Osteocyte (in vitro differentiated cells): Measurements from ENCODE around the gene RBMS3. TPM values are rescaled to one million over a fixed set of nuclear protein-coding genes. Genes with fewer than 3 reads are reported as not detected.
A peak's percentile ranks its signal among the peaks of the same experiment; 100 is the strongest.
"Not testable (repeated sequence)": the region's sequence is repeated elsewhere in the genome, so short reads cannot be mapped to it uniquely, and the experiment has no call there.

ENCODE experiments used
- DNase-seq: peaks from one replicate; pipeline ENCODE4 v3.0.0; 2021; ENCODE audit warnings: mixed read lengths; ENCODE audit not compliant: unreplicated experiment; ENCODE audit errors: extremely low spot score
- H3K27ac Mint-ChIP-seq: one replicate; pipeline ENCODE4 v1.8.0; 2021; ENCODE audit warnings: mild to moderate bottlenecking, mixed read lengths; ENCODE audit not compliant: unreplicated experiment
- H3K27me3 Mint-ChIP-seq: one replicate; pipeline ENCODE4 v1.8.0; 2021; ENCODE audit warnings: mixed read lengths; ENCODE audit not compliant: unreplicated experiment
- H3K36me3 Mint-ChIP-seq: one replicate; pipeline ENCODE4 v1.8.0; 2021; ENCODE audit warnings: mixed read lengths; ENCODE audit not compliant: unreplicated experiment
- H3K4me1 Mint-ChIP-seq: one replicate; pipeline ENCODE4 v1.8.0; 2021; ENCODE audit warnings: mixed read lengths; ENCODE audit not compliant: unreplicated experiment
- H3K4me3 Mint-ChIP-seq: one replicate; pipeline ENCODE4 v1.8.0; 2021; ENCODE audit warnings: mild to moderate bottlenecking, moderate library complexity, mixed read lengths; ENCODE audit not compliant: unreplicated experiment
- H3K9me3 Mint-ChIP-seq: one replicate; pipeline ENCODE4 v1.8.0; 2021; ENCODE audit warnings: mixed read lengths; ENCODE audit not compliant: unreplicated experiment
- CTCF ChIP-seq: fragments of 200-600 bp; sonication (generic); IDR thresholded peaks from 2 replicates; pipeline ENCODE4 v1.5.0; 2021; ENCODE audit warnings: antibody characterized with exemption, mild to moderate bottlenecking, moderate library complexity
- total RNA-seq: library from RNA; stranded (reverse); gene quantifications from 2 replicates; pipeline ENCODE4 v1.2.1, GENCODE V29; 2021

RBMS3 gene
- total RNA-seq, 1 donor from 2014 or later = 64.2 TPM

GRCh38 chr3:30040126-30040525 lies 759.3 kb downstream of the RBMS3 start:
- H3K4me3 Mint-ChIP-seq = no peak overlapping the region
- no peaks in the 10 kb centered on the region for H3K27me3 Mint-ChIP-seq
- H3K27ac Mint-ChIP-seq = no peak overlapping the region
- no peak for DNase-seq
- H3K4me1 Mint-ChIP-seq = no peaks in the 10 kb centered on the region
- no peak for TF ChIP-seq CTCF
- H3K9me3 Mint-ChIP-seq = peaks cover 8% of the 10 kb centered on the region
- H3K36me3 Mint-ChIP-seq = no peaks in the 10 kb centered on the region

DNA sequence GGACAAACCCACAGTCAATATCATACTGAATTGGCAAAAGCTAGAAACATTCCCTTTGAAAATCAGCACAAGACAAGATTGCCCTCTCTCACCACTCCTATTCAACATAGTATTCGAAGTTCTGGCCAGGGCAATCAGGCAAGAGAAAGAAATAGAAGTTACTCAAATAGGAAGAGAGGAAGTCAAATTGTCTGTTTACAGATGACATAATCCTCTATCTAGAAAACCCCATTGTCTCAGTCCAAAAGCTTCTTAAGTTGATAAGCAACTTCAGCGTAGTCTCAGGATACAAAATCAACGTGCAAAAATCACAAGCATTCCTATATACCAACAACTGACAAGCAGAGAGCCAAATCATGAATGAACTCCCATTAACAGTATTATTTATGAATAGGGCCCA lies 760.6 kb downstream of the RBMS3 start:
- H3K27ac Mint-ChIP-seq, H3K27me3 Mint-ChIP-seq, H3K4me3 Mint-ChIP-seq, H3K36me3 Mint-ChIP-seq, H3K4me1 Mint-ChIP-seq, H3K9me3 Mint-ChIP-seq, DNase-seq: not testable (repeated sequence)

DNA sequence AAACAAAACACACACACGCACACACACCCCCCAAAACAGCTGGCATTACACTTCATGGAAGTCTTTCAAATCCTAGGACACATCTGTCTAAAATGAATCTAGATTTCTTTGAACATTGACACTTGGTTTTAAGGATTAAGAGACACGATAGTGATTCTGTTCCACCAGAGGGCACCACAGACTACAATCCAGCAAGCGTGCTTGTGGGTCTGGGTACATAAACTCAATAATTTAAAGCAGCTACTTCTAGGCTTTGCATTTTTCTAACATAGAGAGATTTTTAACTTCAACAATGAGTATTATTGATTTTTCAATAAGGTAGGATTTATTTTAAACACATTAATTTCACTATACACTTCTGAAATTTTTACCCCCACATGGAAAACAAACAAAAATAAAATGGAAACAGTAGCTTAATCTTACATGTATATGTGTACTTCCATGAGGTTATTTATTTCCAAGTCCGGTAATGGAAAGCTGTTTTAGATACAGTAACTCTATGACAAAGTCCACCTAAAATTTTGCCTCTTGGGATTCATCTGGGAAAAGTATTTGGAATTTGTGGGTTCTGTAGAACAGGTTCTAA lies 761.5 kb downstream of the RBMS3 start:
- Mint-ChIP-seq H3K36me3 (no peaks in the 10 kb centered on the region), H3K4me1 (no peaks in the 10 kb centered on the region), H3K4me3 (no peak overlapping the region), H3K9me3 (peaks cover 8% of the 10 kb centered on the region), H3K27me3 (no peaks in the 10 kb centered on the region), H3K27ac (no peak overlapping the region)
- no peak for DNase-seq
- TF ChIP-seq CTCF = peak; percentile 84

GRCh38 chr3:30042916-30043555 lies 762.2 kb downstream of the RBMS3 start:
- TF ChIP-seq CTCF = no peak
- Mint-ChIP-seq H3K9me3 (peaks cover 8% of the 10 kb centered on the region), H3K4me1 (no peaks in the 10 kb centered on the region), H3K27me3 (no peaks in the 10 kb centered on the region), H3K4me3 (no peak overlapping the region), H3K36me3 (no peaks in the 10 kb centered on the region), H3K27ac (no peak overlapping the region)
- no peak for DNase-seq

DNA sequence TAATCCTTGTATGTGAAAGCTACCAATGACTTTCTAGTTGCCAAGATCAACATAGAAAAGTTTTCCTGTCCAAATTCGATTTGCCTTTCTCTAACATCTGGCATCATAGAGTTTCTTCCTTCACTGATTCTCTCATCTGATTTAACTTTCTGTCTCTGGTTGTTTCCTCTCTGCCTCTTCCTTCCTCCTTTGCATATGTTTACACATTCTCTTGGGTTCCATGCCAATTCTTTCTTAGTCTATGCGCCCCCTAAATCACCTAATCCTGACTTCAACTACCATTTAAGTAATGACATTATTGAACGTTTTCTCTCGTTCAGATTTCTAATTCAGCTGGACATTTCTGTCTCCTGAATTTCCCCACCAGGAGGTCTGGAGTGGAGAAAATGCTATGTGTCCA lies 763.6 kb downstream of the RBMS3 start:
- peaks cover 6% of the 10 kb centered on the region for H3K9me3 Mint-ChIP-seq
- H3K27ac Mint-ChIP-seq = no peak overlapping the region

More for the DNA sequence above, 763.6 kb downstream of the RBMS3 start:
- no peak for TF ChIP-seq CTCF
- Mint-ChIP-seq H3K4me1 (no peaks in the 10 kb centered on the region), H3K36me3 (no peaks in the 10 kb centered on the region), H3K27me3 (peaks cover 4% of the 10 kb centered on the region), H3K4me3 (no peak overlapping the region)
- no peak for DNase-seq
